UCSD-AML1 (cell line): Measurements from ENCODE around the gene CKAP4.

Experiments
- DNase-seq: peaks from one replicate; lab custom pipeline; 2025; ENCODE audit not compliant: unreplicated experiment; lab: John Stamatoyannopoulos, UW

CKAP4 gene

GRCh38 chr12:106275458-106275857 is 27.6 kb upstream of the CKAP4 start:
- DNase-seq: no peak

GRCh38 chr12:106274575-106275121 is 26.8 kb upstream of the CKAP4 start:
- no peak for DNase-seq

- no peak for DNase-seq
Observed at GRCh38 chr12:106274012-106274411, 26.2 kb upstream of the CKAP4 start.

- DNase-seq: no peak
Observed at GRCh38 chr12:106273491-106273890, 25.7 kb upstream of the CKAP4 start.

- DNase-seq: no peak
Observed at GRCh38 chr12:106271575-106272505, 24.0 kb upstream of the CKAP4 start.

DNA sequence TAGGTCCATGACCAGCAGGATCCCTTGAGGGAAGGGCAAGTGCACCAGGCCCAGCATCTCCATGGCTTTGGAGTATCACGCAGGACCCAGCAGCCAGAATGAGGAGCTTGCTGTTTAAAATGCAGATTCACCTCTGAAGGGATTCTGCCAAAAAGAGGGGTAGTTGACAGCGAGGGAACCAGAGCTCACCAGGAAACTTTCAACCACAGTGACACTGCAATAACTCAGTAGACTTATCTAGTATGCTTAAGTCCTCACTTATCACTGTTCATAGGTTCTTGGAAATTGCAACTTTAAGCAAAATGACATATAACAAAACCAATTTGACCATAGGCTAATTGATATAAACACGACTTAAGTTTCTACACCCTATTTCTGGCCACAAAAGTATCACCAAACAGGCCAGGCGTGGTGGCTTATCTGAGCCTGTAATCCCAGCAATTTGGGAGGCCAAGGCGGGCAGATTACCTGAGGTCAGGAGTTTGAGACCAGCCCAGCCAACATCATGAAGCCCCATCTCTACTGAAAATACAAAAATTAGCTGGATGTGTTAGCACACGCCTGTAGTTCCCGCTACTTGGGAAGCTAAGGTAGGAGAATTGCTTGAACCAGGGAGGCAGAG is 21.4 kb upstream of the CKAP4 start:
- no peak for DNase-seq

- DNase-seq: no peak
Observed at GRCh38 chr12:106267535-106267934, 19.7 kb upstream of the CKAP4 start.

DNA sequence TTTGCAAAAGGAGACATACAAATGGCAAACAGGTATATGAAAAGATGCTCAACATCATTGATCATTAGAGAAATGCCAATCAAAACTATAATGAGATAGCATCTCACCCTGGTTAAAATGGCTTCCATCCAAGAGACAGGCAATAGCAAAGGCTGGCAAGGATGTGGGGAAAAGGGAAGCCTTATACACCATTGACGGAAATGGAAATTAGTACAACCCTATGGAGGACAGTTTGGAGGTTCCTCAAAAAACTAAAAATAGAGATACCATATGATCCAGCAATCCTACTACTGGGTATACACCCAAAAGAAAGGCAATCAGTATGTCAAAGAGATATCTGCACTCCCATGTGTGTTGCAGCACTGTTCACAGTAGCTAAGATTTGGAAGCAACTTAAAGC is 17.3 kb upstream of the CKAP4 start:
- DNase-seq: no peak

DNA sequence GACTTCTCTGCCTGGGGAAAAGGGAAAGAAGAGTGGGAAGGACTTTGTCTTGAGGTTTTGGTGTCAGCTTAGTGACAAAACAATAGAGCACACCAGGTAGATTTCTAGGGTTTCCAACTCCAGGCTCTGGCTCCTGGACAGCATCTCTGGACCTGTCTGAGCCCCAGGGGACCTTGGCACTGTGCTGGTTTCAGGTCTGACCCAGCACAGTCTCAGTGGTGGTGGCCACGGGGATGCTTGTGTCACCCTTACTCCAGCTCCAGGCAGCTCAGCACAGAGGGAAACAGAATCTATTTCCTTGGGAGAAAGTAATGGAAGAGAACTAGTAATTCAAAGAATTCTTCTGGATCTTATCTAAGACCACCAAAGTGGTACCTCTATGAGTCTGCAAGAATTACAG is 11.1 kb upstream of the CKAP4 start:
- DNase-seq: no peak

GRCh38 chr12:106258226-106258625 is 10.4 kb upstream of the CKAP4 start:
- DNase-seq: no peak

DNA sequence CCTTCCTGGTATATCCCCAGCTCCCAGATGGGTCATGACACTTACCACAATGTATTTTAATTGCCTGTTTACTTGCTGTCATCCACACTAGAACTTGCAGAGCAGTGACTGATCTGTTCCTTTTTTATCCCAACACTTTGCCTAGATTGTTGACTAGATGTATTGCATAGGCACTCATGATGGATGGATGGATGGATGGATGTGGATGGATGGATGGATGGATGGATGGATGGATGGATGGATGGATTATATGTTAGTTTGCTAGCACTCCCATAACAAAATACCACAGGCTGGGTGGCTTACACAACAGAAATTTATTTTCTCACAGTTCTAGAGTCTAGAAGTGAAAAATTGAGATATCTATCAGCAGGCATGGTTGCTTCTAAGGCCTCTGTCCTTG is 8.7 kb upstream of the CKAP4 start:
- no peak for DNase-seq

DNA sequence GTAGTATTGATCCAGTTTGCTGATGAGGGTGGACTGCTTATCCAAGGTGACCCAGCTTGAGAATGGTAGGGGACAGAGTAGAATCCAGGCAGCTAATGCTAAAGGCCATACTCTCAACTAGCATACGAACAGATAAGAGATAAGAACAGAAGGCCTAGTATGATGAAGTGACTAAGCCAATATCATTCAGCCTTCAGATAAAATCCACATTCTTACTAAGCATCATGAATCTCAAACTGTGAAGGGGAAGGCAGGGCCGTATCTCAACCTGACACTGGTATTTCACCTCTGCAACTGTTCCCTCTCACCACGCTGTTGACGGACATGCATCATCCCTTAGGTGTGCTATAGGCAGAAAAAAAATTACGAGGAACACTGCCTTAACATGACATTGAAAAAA is 8.1 kb upstream of the CKAP4 start:
- DNase-seq: no peak

DNA sequence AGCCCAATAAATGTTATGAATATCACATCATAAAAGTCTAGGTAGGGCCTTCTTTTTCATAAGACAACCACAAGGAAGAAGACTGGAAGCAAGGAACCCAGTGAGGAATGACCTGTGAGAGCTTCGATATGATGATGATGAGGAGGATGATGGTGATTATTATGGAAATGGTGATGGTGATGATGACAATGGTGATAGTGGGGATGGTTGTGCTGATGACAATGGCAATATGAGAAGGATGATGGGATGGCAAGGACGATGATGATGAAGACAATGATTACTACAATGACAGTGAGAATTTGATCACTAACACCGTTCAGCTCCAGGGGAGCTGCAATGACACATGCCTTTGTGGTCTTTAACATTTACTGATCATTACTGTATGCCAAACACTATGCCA is 7.7 kb upstream of the CKAP4 start:
- DNase-seq: no peak

GRCh38 chr12:106254724-106255123 is 6.9 kb upstream of the CKAP4 start:
- no peak for DNase-seq

GRCh38 chr12:106251631-106252455 is 4.0 kb upstream of the CKAP4 start:
- DNase-seq: no peak

GRCh38 chr12:106249411-106250135 is 1.8 kb upstream of the CKAP4 start:
- DNase-seq: no peak

- no peak for DNase-seq
Observed at GRCh38 chr12:106248846-106249371, 1.1 kb upstream of the CKAP4 start.

DNA sequence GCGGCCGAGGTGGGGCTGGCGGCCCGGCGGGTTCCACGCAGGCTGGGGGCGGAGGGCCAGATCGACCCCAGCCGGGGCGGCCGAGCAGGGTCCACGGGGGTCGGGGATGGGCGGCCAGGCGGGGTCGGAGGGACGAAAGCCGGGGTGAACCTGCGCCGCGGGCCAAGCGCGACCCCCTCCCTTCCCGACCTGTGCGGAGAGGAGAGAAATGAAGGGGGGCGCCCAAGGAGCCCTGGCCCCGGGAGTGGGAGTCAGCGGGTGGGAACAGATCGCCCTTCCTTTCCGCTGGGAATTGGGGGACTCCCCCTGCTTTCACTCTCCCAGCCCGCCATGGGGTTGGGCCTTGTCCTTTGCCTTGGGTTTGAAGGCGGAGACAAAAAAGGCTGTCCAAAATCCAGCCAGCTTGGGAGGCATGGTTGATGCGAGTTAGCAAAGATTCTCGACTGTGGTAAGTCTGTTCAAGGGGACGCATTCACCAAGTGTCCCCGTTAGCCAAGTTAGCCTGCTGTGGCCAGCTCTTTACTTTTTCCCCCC is 559 bp upstream of the CKAP4 start:
- no peak for DNase-seq

GRCh38 chr12:106246891-106247673 is 738 bp downstream of the CKAP4 start:
- DNase-seq: no peak
